Measurements from ENCODE around the gene UBE4B.

The UBE4B gene

GRCh38 chr1:10042746-10043145 lies 10.0 kb downstream of the UBE4B start:
- DNase-seq (ENCODE audit: low spot score): no peak

- no peak for DNase-seq (ENCODE audit: low spot score)
Observed at GRCh38 chr1:10045480-10046355, 13.0 kb downstream of the UBE4B start.

GRCh38 chr1:10046356-10047085 lies 13.8 kb downstream of the UBE4B start:
- DNase-seq (ENCODE audit: low spot score): no peak

- no peak for DNase-seq (ENCODE audit: low spot score)
Observed at GRCh38 chr1:10048601-10049000, 15.8 kb downstream of the UBE4B start.

GRCh38 chr1:10050611-10051010 lies 17.9 kb downstream of the UBE4B start:
- no peak for DNase-seq (ENCODE audit: low spot score)

GRCh38 chr1:10051656-10052055 lies 18.9 kb downstream of the UBE4B start:
- no peak for DNase-seq (ENCODE audit: low spot score)

- no peak for DNase-seq (ENCODE audit: low spot score)
Observed at GRCh38 chr1:10052347-10052746, 19.6 kb downstream of the UBE4B start.

- DNase-seq (ENCODE audit: low spot score): no peak
Observed at GRCh38 chr1:10054465-10054864, 21.7 kb downstream of the UBE4B start.

GRCh38 chr1:10056599-10056987 lies 23.8 kb downstream of the UBE4B start:
- DNase-seq (ENCODE audit: low spot score): no peak

- DNase-seq (ENCODE audit: low spot score): no peak
Observed at GRCh38 chr1:10057343-10057742, 24.6 kb downstream of the UBE4B start.

- no peak for DNase-seq (ENCODE audit: low spot score)
Observed at GRCh38 chr1:10057796-10058195, 25.0 kb downstream of the UBE4B start.

- no peak for DNase-seq (ENCODE audit: low spot score)
Observed at GRCh38 chr1:10059342-10059718, 26.6 kb downstream of the UBE4B start.

- no peak for DNase-seq (ENCODE audit: low spot score)
Observed at GRCh38 chr1:10060311-10061100, 27.7 kb downstream of the UBE4B start.

GRCh38 chr1:10061276-10061675 lies 28.5 kb downstream of the UBE4B start:
- no peak for DNase-seq (ENCODE audit: low spot score)

GRCh38 chr1:10063878-10064277 lies 31.1 kb downstream of the UBE4B start:
- no peak for DNase-seq (ENCODE audit: low spot score)

- no peak for DNase-seq (ENCODE audit: low spot score)
Observed at GRCh38 chr1:10064416-10065343, 31.9 kb downstream of the UBE4B start.

- no peak for DNase-seq (ENCODE audit: low spot score)
Observed at GRCh38 chr1:10065344-10065685, 32.6 kb downstream of the UBE4B start.

- no peak for DNase-seq (ENCODE audit: low spot score)
Observed at GRCh38 chr1:10065760-10066159, 33.0 kb downstream of the UBE4B start.

- DNase-seq (ENCODE audit: low spot score): no peak
Observed at GRCh38 chr1:10068605-10069294, 36.0 kb downstream of the UBE4B start.

GRCh38 chr1:10070206-10070605 lies 37.4 kb downstream of the UBE4B start:
- no peak for DNase-seq (ENCODE audit: low spot score)

- DNase-seq (ENCODE audit: low spot score): no peak
Observed at GRCh38 chr1:10071640-10072039, 38.9 kb downstream of the UBE4B start.

Data from activated CD4-positive, alpha-beta T cell treated with anti-CD3 and anti-CD28 coated beads, Interleukin-2, Interleukin-4, amounts not matched to agents 100 ng/mL and 50 ng/mL, durations not matched to agents 16 hours and 8 hours (primary cell).